HepG2 (cell line): ENCODE results near the gene TBC1D16. TPM values are rescaled to one million over a fixed set of nuclear protein-coding genes. Genes with fewer than 3 reads are reported as not detected.

ENCODE experiments used
- ATF4 ChIP-seq, 2 experiments: fragments of 450-650 bp in 1 of 2; sonication (generic) in 1 of 2; formaldehyde crosslinking; IDR thresholded peaks; 2 replicates each; pipeline versions ENCODE4 v1.5.0 to v1.8.0; 2020 to 2022; ENCODE audit warnings: mild to moderate bottlenecking in 1 of 2, missing genetic modification reagents in 1 of 2
- HDAC2 ChIP-seq: sonication (generic); formaldehyde crosslinking; IDR thresholded peaks from 2 replicates; pipeline ENCODE4 v1.4.0; 2020; ENCODE audit warnings: missing genetic modification reagents
- MAZ ChIP-seq, 2 experiments: sonication (generic) in 1 of 2; formaldehyde crosslinking in 1 of 2; IDR thresholded peaks; 2 replicates each; pipeline versions ENCODE4 v1.5.0 to v1.6.1; 2012 to 2020; ENCODE audit warnings: low read depth in 2 of 2, mild to moderate bottlenecking in 2 of 2, borderline replicate concordance in 1 of 2, improper control_type of control experiment in 1 of 2, low read length in 1 of 2, missing genetic modification reagents in 1 of 2, moderate library complexity in 1 of 2
- MYC ChIP-seq: sonication (generic); formaldehyde crosslinking; IDR thresholded peaks from 2 replicates; pipeline ENCODE4 v1.9.0; 2021; ENCODE audit warnings: missing genetic modification reagents, borderline replicate concordance
- PCBP1 ChIP-seq: fragments of 200-400 bp; formaldehyde crosslinking; IDR thresholded peaks from 2 replicates; pipeline ENCODE4 v1.6.1; 2017; ENCODE audit warnings: mild to moderate bottlenecking, low read depth, low read length, borderline replicate concordance
- PHF8 ChIP-seq: sonication (generic); formaldehyde crosslinking; IDR thresholded peaks from 2 replicates; pipeline ENCODE4 v1.5.0; 2020; ENCODE audit warnings: missing genetic modification reagents
- SMAD3 ChIP-seq: sonication (generic); formaldehyde crosslinking; IDR thresholded peaks from 2 replicates; pipeline ENCODE4 v1.4.0; 2020; ENCODE audit warnings: missing genetic modification reagents
- SP5 ChIP-seq: IDR thresholded peaks from 2 replicates; pipeline ENCODE4 v1.6.1; 2016; ENCODE audit warnings: low read depth, borderline replicate concordance
- SRSF1 ChIP-seq: fragments of 200-400 bp; formaldehyde crosslinking; optimal IDR thresholded peaks from 2 replicates; pipeline ENCODE3; 2017; ENCODE audit warnings: mild to moderate bottlenecking, low read depth, low read length, moderate library complexity
- TAF1 ChIP-seq: sonication (generic); formaldehyde crosslinking; IDR thresholded peaks from 2 replicates; pipeline ENCODE4 v1.4.0; 2020; ENCODE audit warnings: missing genetic modification reagents
- UBTF ChIP-seq: sonication (generic); formaldehyde crosslinking; IDR thresholded peaks from 2 replicates; pipeline ENCODE4 v1.4.0; 2020; ENCODE audit warnings: mild to moderate bottlenecking, missing genetic modification reagents
- XRCC5 ChIP-seq: fragments of 200-400 bp; formaldehyde crosslinking; optimal IDR thresholded peaks from 2 replicates; pipeline ENCODE3; 2017; ENCODE audit warnings: mild to moderate bottlenecking, low read length
- ZFX ChIP-seq: sonication (generic); formaldehyde crosslinking; IDR thresholded peaks from 2 replicates; pipeline ENCODE4 v1.4.0; 2020; ENCODE audit warnings: mild to moderate bottlenecking, low read depth, missing genetic modification reagents, moderate library complexity
- ZMYM3 ChIP-seq: sonication (generic); formaldehyde crosslinking; IDR thresholded peaks from 2 replicates; pipeline ENCODE4 v1.5.1; 2020; ENCODE audit warnings: mild to moderate bottlenecking, missing genetic modification reagents
- ZNF264 ChIP-seq: sonication (generic); formaldehyde crosslinking; IDR thresholded peaks from 2 replicates; pipeline ENCODE4 v1.4.0; 2020; ENCODE audit warnings: missing genetic modification reagents
- ZNF414 ChIP-seq: sonication (generic); formaldehyde crosslinking; IDR thresholded peaks from 2 replicates; pipeline ENCODE4 v1.5.0; 2020; ENCODE audit warnings: missing genetic modification reagents
- ZNF766 ChIP-seq: sonication (generic); formaldehyde crosslinking; IDR thresholded peaks from 2 replicates; pipeline ENCODE4 v1.5.0; 2020; ENCODE audit warnings: missing genetic modification reagents, borderline replicate concordance
- ZNF781 ChIP-seq: sonication (generic); formaldehyde crosslinking; IDR thresholded peaks from 2 replicates; pipeline ENCODE4 v1.5.1; 2020; ENCODE audit warnings: borderline replicate concordance, mild to moderate bottlenecking, missing genetic modification reagents; ENCODE audit errors: not compliant biosample characterization
- ZNF792 ChIP-seq: IDR thresholded peaks from 2 replicates; pipeline ENCODE4 v1.6.1; 2016
- ZNF800 ChIP-seq: sonication (generic); formaldehyde crosslinking; IDR thresholded peaks from 2 replicates; pipeline ENCODE4 v1.4.0; 2020; ENCODE audit warnings: missing genetic modification reagents
- ZSCAN20 ChIP-seq: sonication (generic); formaldehyde crosslinking; IDR thresholded peaks from 2 replicates; pipeline ENCODE4 v1.4.0; 2020; ENCODE audit warnings: missing genetic modification reagents, mild to moderate bottlenecking, borderline replicate concordance
- ZSCAN9 ChIP-seq: IDR thresholded peaks from 2 replicates; pipeline ENCODE4 v1.6.1; 2016; ENCODE audit warnings: borderline replicate concordance
- polyA plus RNA-seq, 8 experiments: library from polyadenylated mRNA; depleted of rRNA in 3 of 8; stranded (reverse) in 7 of 8; unstranded in 1 of 8; fragments of >200 nt; fragmentation: Illumina TruSeq in 4 of 8; extraction: Trizol in 4 of 8; gene quantifications; 2 replicates each; pipeline versions ENCODE4 v1.2.1 to v1.2.3, GENCODE V29; 2011 to 2016; ENCODE audit warnings: low read depth in 4 of 8, missing spikeins in 1 of 8, mixed read lengths in 1 of 8; ENCODE audit not compliant: insufficient read depth in 1 of 8
- total RNA-seq, 5 experiments: library from RNA; depleted of rRNA; stranded (reverse); fragments of >200 nt; fragmentation: Illumina TruSeq; extraction: Trizol; gene quantifications; 2 replicates each; pipeline ENCODE4 v1.2.3, GENCODE V29; 2016; ENCODE audit warnings: low read depth in 1 of 5

Gene TBC1D16
- total and polyA plus RNA-seq, 2 of the 13 experiments (the other 11 are each of a cell fraction or from before 2014, with no cell fraction given) = 14.9 to 24.9 TPM

GRCh38 chr17:80005360-80006338 lies 30.0 kb downstream of the TBC1D16 start (continued):
- TF ChIP-seq ZNF414 (CRISPR knock-in tag) (no peak), XRCC5 (peak; percentile 88), HDAC2 (CRISPR knock-in tag) (peak; percentile 51; the same call in 1 of the 2 replicates), ZMYM3 (CRISPR knock-in tag) (0 out of 2 replicates have a peak, but pooled peaks have one; percentile 43), PCBP1 (peak; percentile 77; the same call in 1 of the 2 replicates), SMAD3 (CRISPR knock-in tag) (peak; percentile 33; the same call in 1 of the 2 replicates), PHF8 (peak; percentile 19; the same call in 1 of the 2 replicates), ATF4 (CRISPR knock-in tag; IDR thresholded peaks at IDR 0.05) (peak in 1 of 2 experiments; percentile 78; a peak in 2 of 4 replicates), SP5 (CRISPR knock-in tag) (no peak), ZNF792 (no peak), UBTF (CRISPR knock-in tag) (0 out of 2 replicates have a peak, but pooled peaks have one; percentile 32), MAZ (IDR thresholded peaks at IDR 0.05; ENCODE audit: borderline replicate concordance, low read depth, low read length) (peak; percentile 82; the same call in 1 of the 2 replicates), MAZ (CRISPR knock-in tag; IDR thresholded peaks at IDR 0.05; ENCODE audit: low read depth) (peak; percentile 78), TAF1 (peak; percentile 35; the same call in 1 of the 2 replicates), ZSCAN20 (CRISPR knock-in tag) (0 out of 2 replicates have a peak, but pooled peaks have one; percentile 27), ZNF264 (CRISPR knock-in tag) (no peak), ZSCAN9 (CRISPR knock-in tag) (peak; percentile 72), SRSF1 (peak; percentile 91), ZNF781 (peak; percentile 59), ZFX (CRISPR knock-in tag) (peak; percentile 16; the same call in 1 of the 2 replicates), MYC (CRISPR knock-in tag) (peak; percentile 18; the same call in 1 of the 2 replicates), ZNF766 (CRISPR knock-in tag) (no peak), ZNF800 (CRISPR knock-in tag) (0 out of 2 replicates have a peak, but pooled peaks have one; percentile 68)
